Activated B cell treated with CpG ODN at 0.5 μM for 24 hours (primary cell): ENCODE measurements around the gene MRPL12. TPM values are rescaled to one million over a fixed set of nuclear protein-coding genes. Genes with fewer than 3 reads are reported as not detected.

Source experiments
- ATAC-seq: fragments of 200-7000 bp; cut with Tn5 transposase; one replicate; pipeline ENCODE4 v1.10.0; 2021; ENCODE audit warnings: low read depth, mild to moderate bottlenecking, moderate library complexity
- CTCF ChIA-PET: fragments of 350-600 bp; sonication (Branson Sonifier 250); formaldehyde crosslinking; loops from one replicate; lab custom pipeline; 2021; ENCODE audit warnings: antibody characterized with exemption; lab: Charles Lee
- POLR2A ChIA-PET: fragments of 350-600 bp; sonication (Branson Sonifier 250); formaldehyde crosslinking; loops from one replicate; lab custom pipeline; 2021; ENCODE audit warnings: antibody characterized with exemption; lab: Charles Lee
- DNase-seq: peaks from one replicate; pipeline ENCODE4 v3.0.0; 2022
- H3K27ac Mint-ChIP-seq: one replicate; pipeline ENCODE4 v1.8.0; 2020; ENCODE audit warnings: mixed read lengths
- H3K27me3 Mint-ChIP-seq: one replicate; pipeline ENCODE4 v1.8.0; 2021; ENCODE audit warnings: mixed read lengths
- H3K36me3 Mint-ChIP-seq: one replicate; pipeline ENCODE4 v1.8.0; 2021; ENCODE audit warnings: low read depth, mixed read lengths
- H3K4me1 Mint-ChIP-seq: one replicate; pipeline ENCODE4 v1.8.0; 2021; ENCODE audit warnings: mixed read lengths
- H3K4me3 Mint-ChIP-seq: one replicate; pipeline ENCODE4 v1.8.0; 2020; ENCODE audit warnings: mild to moderate bottlenecking, mixed read lengths
- H3K9me3 Mint-ChIP-seq: one replicate; pipeline ENCODE4 v1.8.0; 2020; ENCODE audit warnings: mixed read lengths
- CTCF ChIP-seq: fragments of 200-600 bp; IDR thresholded peaks from one replicate; pipeline ENCODE4 v1.8.0; 2022; ENCODE audit warnings: antibody characterized with exemption, mild to moderate bottlenecking
- intact Hi-C: fragments of 100-400 bp; cut with micrococcal nuclease; formaldehyde crosslinking; loops from one replicate; pipeline ENCODE4 v1.15.1; 2024
- total RNA-seq: library from RNA; stranded (reverse); gene quantifications from 2 replicates; pipeline ENCODE4 v1.2.3, GENCODE V29; 2022

MRPL12 gene
- total RNA-seq, 1 donor from 2014 or later: 68.8 TPM

GRCh38 chr17:81659038-81659437 lies 44.1 kb upstream of the MRPL12 start:
- CTCF ChIA-PET: no interaction called here
- no peak for ATAC-seq
- POLR2A ChIA-PET: interaction anchor here (0.6 kb wide), 1 partner anchor 12 kb away, joined by 8 read pairs; no protein-coding TSS in a partner anchor
- H3K27ac Mint-ChIP-seq: no peak overlapping the region
- no peak for DNase-seq
- peaks cover 3% of the 10 kb centered on the region for H3K4me1 Mint-ChIP-seq
- intact Hi-C loops: no loop called here
- no peaks in the 10 kb centered on the region for H3K9me3 Mint-ChIP-seq
- H3K4me3 Mint-ChIP-seq: no peak overlapping the region
- no peaks in the 10 kb centered on the region for H3K36me3 Mint-ChIP-seq
- H3K27me3 Mint-ChIP-seq: no peaks in the 10 kb centered on the region
- TF ChIP-seq CTCF: no peak

DNA sequence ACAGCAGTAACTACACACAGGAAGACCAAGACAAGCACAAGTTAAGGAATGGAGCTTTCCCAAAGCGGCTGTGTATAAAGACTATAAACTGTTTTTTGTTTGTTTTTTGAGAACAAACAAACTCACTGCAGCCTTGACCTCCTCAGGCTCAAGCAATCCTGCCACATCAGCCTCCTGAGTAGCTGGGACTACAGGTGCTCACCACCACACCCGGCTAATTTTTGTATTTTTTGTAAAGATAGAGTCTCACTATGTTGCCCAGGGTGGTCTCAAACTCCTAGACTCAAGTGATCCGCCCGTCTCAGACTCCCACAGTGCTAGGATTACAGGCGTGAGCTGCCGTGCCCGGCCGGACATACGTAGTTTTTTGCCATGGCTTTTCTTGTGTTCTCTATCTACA lies 42.7 kb upstream of the MRPL12 start:
- H3K36me3 Mint-ChIP-seq: peaks cover 3% of the 10 kb centered on the region
- DNase-seq (no peak), ATAC-seq (no peak)
- TF ChIP-seq CTCF: no peak
- H3K4me1 Mint-ChIP-seq: peaks cover 5% of the 10 kb centered on the region
- H3K9me3 Mint-ChIP-seq: no peaks in the 10 kb centered on the region
- no peak overlapping the region for H3K27ac Mint-ChIP-seq
- intact Hi-C loops: no loop called here
- H3K4me3 Mint-ChIP-seq: no peak overlapping the region
- ChIA-PET POLR2A (no interaction called here), CTCF (no interaction called here)
- no peaks in the 10 kb centered on the region for H3K27me3 Mint-ChIP-seq

- peaks cover 7% of the 10 kb centered on the region for H3K36me3 Mint-ChIP-seq
- ATAC-seq (no peak), DNase-seq (no peak)
- no peaks in the 10 kb centered on the region for H3K27me3 Mint-ChIP-seq
- ChIA-PET POLR2A (no interaction called here), CTCF (no interaction called here)
- H3K9me3 Mint-ChIP-seq: no peaks in the 10 kb centered on the region
- peaks cover 14% of the 10 kb centered on the region for H3K4me1 Mint-ChIP-seq
- H3K27ac Mint-ChIP-seq: no peak overlapping the region
- TF ChIP-seq CTCF: no peak
- intact Hi-C loops: no loop called here
- H3K4me3 Mint-ChIP-seq: no peak overlapping the region
These were observed 41.2 kb upstream of the MRPL12 start for GRCh38 chr17:81662002-81662401.

DNA sequence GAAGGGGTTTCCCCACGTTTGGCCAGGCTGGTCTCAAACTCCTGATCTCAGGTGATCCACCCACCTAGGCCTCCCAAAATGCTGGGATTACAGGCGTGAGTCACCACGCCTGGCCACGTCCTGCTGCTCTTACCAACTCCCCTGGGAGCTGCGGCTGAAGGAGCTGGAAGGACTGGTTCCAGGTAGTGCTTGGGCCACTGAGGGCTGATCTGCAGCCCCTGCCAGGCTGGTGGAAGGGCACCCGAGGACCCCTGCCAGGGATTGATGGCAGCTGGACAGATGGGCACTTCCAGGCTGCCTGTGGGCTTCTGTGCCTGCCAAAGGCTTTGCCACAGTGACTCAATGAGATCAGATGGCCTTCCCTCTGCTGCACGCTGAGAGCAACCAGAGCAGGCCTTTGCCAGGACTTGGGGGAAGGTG lies 39.1 kb upstream of the MRPL12 start:
- H3K4me1 Mint-ChIP-seq: peaks cover 28% of the 10 kb centered on the region

More for the DNA sequence above, 39.1 kb upstream of the MRPL12 start:
- Mint-ChIP-seq H3K4me3 (no peak overlapping the region), H3K9me3 (no peaks in the 10 kb centered on the region), H3K36me3 (peaks cover 20% of the 10 kb centered on the region), H3K27ac (no peak overlapping the region), H3K27me3 (no peaks in the 10 kb centered on the region)
- ATAC-seq (no peak), DNase-seq (no peak)
- ChIA-PET POLR2A (interaction anchor here (0.6 to 0.7 kb wide), 3 partner anchors 30 to 62 kb away, joined by 3 to 4 read pairs (median 3); no protein-coding TSS in a partner anchor), CTCF (no interaction called here)
- intact Hi-C loops: no loop called here
- no peak for TF ChIP-seq CTCF
